Measurements from ENCODE around the gene DGAT2L6.
"Not testable (repeated sequence)": the region's sequence is repeated elsewhere in the genome, so short reads cannot be mapped to it uniquely, and the experiment has no call there.

Gene DGAT2L6

DNA sequence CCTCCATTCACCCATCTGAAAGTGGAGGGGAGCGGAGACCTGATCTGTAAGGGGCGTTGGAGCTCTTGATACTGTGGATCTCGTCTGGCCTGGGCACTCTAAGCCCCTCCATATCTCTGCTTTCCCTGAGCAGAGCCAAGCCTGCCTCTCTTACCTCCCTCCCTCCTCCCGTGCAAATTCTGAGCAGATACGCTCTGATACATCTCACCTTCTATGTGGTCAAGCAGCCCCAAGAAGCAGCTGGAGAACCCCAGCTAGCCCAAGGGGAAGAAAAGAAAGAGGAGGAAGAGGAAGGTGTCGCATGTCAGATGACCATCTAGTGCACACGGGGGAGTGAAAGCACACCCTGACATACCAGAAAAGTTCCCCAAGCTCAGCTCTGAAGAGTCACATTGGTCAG lies 1.9 kb upstream of the DGAT2L6 start:
- intact Hi-C loops (cut with DNase I), result no loop called here
- DNase-seq, result no peak

DNA sequence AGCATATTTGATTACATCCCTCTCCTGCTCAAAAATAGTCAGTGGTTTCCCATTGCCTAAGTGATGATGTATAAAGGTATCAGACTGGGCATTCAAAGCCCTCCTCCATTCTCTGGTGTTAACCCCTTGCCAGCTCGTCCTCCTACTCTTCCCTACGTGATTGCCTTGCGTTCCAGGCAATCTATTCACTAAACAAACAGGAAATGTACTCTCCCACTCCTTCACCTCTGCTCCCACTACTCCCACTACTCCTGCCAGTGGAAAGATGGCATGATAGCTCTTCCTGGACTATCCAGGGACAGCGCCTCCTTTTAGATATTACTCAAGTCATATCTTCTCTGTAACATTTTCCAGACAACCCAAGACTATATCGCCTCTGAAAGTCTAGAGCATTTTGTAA lies 5.8 kb downstream of the DGAT2L6 start:
- intact Hi-C loops (cut with DNase I), result no loop called here
- DNase-seq, result no peak

DNA sequence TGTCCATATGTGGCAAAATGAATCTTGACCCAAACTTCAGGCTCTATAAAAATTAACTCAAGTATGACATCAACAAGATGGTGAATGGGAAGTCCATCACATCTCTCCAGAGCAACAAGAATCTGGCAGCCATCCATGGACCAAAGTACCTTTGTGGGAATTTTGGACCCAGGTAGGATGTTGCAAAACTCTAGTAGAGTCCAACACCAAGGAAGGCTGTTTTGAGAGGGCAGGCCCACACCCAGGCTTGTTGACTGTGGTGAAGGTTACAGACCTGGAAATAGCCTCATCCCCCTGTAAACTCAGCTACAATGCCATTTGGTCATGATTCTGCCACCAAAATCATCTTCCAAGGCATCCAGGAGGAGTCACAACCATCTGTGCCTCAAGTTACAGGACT lies 12.9 kb downstream of the DGAT2L6 start:
- intact Hi-C loops (cut with DNase I), result no loop called here
- no peak for DNase-seq

DNA sequence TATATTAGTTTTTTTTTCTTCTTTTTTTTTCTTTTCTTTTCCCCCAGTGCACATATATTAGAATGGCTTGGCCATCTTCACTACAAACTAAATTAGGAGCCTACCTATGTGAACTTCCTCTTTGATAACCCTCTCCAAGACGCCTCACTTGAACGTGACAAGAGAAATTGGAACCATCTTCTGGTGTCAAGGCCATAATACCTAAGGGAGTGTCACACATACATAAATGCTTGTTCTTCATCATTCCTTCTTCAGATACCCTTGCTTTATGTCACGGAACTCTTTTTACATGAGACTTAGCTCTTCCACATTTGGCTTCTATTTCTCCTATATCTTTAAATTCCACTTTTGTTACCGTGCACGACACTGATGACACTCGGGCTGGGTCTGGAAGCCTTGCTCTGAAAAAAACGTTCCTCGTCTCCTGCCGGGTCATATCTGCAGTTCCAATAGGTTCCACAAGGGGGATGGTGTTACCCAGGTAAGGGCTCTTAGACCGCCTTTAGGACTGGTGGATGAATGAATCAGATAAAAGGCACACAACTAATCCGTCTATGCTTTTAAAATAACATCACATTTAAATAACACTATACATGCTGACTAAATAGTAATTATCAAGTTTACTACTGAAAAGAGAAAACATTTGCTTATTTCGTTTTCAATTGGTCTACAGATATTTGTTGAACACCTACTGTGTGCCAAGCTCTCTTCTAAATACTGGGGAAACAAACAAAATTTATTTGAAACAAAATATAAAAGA lies 19.9 kb downstream of the DGAT2L6 start:
- peak in 15 of 42 donors; percentile 1 to 56 (median 16) for DNase-seq
- intact Hi-C loops (cut with DNase I), result no loop called here

DNA sequence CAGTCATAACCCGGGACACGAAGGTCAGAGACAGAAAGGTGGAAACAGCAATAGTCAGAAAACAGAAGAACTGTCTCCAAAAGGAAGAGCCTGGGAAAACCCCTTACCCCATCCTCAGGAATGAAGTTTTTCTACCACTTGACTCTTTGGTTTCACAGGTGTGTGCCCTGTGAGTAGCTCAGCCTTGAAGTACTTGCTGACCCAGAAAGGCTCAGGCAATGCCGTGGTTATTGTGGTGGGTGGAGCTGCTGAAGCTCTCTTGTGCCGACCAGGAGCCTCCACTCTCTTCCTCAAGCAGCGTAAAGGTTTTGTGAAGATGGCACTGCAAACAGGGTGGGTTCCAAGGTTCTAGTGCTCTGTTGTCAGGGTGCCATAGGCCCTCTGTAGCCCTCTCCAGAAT lies 24.4 kb downstream of the DGAT2L6 start:
- intact Hi-C loops (cut with DNase I), result no loop called here
- no peak for DNase-seq

DNA sequence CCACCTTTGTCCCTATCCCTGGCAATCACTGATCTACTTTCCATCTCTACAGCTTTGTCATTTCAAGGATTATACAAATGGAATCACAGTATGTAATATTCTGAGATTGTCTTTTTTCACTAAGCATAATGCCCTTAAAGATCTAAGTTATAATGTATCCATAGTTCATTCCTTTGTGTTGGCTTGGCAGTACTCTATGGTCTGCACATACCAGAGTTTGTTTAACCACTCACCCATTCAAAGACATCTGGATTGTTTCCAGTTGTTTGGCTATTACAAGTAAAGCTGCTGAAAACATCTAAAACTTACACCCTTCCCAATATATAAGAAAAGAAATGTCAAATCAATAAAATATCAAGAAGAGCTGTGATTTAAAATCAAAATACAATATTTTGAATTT lies 31.2 kb downstream of the DGAT2L6 start:
- intact Hi-C loops (cut with DNase I), result no loop called here
- no peak for DNase-seq

DNA sequence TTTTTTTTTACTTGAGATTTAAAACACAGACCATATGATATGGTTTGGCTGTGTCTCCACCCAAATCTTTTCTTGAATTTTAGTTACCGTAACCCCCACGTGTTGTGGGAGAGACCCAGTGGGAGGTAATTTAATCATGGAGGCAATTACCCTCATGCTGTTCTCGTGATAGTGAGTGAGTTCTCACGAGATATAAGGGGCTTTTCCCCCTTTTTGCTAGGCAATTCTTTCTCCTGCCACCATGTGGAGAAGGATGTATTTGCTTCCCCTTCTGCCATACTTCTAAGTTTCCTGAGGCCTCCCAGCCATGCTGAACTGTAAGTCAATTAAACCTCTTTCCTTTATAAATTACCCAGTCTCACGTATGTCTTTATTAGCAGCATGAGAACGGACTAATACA lies 32.3 kb downstream of the DGAT2L6 start:
- DNase-seq; intact Hi-C loops (cut with DNase I): not testable (repeated sequence)

DNA sequence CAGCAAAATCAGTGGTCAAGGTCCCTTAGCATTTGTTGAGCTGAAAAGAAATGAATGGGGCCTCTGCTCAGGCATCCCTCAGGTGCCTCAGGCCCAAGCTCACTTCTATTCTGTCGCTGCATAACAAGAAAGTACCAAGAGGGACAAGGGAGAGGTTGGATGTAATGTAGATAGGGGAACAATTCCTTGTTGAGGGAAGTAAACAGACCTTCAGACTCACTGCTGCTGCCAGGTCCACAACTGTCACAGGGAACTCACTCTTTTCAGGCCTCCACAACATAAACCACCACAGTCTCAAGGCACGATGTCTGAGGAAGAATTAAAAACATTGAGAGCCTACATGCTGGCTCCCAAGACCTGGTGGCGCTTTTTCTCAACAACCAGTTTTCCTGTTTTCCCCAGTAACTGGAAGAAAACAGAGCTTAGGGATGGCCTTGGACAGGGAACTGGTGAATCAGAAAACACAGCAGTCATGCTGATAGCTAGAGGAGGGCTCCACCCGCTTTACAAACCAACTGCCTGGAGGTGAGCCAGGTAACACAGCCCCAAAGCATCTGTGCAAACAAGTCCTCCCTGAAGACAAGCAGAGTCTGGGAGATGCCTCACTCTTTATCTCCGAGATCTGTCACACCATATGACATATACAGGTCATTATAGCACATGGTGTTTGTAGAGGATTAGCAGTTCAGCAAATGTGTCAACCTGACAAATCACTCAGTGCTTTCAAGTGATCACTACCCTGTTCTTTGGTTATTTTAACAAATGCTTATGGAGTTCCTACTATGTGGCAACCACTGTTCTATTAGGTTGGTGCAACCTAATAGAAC lies 42.9 kb downstream of the DGAT2L6 start:
- DNase-seq, result no peak
- intact Hi-C loops (cut with DNase I), result no loop called here

DNA sequence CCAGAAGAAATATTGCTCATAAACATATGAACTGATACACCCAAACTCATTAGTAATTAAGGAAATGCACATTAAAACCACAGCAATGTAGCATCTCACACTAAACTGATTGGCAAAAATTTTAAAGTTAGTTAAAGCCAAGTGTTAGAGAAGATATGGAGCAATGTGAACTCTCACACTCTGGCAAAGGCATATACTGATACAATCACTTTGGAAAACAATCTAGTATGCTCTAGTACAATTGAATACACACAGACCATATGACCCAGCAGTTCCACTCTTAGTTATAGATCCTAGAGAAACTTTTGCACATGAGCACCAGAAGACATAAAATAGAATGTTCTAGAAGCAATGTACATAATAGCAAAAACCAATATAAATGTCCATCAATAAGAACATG lies 48.8 kb downstream of the DGAT2L6 start:
- DNase-seq, result no peak
- intact Hi-C loops (cut with DNase I), result no loop called here

DNA sequence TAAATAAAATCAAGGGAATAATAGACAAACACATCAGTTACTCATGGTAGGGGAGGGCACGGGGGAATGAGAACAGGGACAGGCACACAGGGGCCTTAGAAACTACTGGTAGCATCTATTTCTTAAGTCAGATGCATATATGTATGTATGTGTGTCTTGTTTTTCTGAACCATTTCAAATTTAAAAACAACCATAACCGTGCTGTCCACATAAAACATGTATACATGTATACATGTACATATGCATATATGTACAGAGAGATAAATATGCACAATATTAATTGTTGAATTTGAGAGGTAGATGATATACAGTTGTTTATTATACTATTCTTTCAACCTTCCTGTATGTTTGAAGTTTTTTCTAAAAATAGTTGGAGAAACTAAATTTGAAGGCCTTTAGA lies 49.4 kb downstream of the DGAT2L6 start:
- no peak for DNase-seq
- intact Hi-C loops (cut with DNase I), result no loop called here

DNA sequence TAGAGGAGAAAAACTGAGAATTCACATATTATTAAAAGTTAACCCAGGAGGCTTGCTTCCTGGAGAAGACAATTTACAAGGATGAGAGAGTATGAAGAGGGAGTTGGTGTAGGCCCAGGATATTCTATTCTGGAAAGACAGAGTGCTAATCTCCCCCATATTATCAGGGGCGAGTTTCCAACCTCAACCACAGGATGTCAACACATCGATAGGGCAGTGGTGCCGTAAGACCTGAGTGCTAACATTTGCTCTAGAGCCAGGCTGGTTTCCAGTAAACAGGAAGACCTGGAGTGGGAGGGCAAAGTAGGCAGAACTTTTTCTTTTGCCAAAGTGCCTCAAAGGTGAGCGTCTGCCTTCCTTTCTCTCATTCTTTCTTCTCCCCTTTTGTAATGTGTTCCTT lies 54.4 kb downstream of the DGAT2L6 start:
- DNase-seq, result no peak
- intact Hi-C loops (cut with DNase I), result no loop called here

DNA sequence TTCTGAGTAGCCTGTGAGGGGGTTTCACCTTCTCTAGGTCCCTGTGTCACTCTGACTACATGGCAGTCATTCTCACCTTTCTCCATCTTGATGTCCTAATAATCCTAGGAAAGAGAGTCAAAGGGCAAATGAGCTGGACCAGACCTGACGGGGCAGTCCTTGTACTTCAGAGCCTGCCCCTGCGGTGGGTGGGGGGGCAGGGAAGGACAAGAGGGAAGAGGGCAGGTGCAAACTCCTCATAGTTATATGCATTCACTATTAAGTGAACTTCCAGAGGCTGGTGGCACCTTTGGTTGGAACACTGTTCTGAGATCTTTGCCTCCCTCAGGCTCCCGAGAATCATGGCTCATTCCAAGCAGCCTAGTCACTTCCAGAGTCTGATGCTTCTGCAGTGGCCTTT lies 57.1 kb downstream of the DGAT2L6 start, which contains the start of gene AWAT1:
Gene AWAT1 (plus strand): TSS at position 301 of the 400 bp plus-strand sequence. CDS start 41 bp downstream, at position 342.
- intact Hi-C loops (cut with DNase I), result no loop called here
- DNase-seq, result no peak

DNA sequence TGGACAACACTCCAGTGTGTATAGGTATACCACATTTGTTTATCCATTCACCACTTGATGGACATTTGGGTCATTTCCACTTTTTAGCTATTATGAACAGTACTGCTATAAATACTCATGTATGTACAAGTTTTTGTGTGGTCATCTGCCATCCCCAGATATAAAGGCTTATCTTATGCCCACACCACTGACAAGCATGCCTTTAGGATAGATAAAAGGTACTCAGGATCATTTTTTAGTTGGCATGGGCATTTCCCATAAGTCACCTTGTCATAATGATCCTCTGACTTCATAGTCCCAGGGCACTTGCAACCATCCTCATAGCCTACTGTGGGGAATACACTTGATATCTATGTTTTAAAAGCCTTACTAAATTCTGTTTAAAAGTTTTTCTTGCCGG lies 63.5 kb downstream of the DGAT2L6 start:
- intact Hi-C loops (cut with DNase I), result no loop called here
- DNase-seq, result no peak

DNA sequence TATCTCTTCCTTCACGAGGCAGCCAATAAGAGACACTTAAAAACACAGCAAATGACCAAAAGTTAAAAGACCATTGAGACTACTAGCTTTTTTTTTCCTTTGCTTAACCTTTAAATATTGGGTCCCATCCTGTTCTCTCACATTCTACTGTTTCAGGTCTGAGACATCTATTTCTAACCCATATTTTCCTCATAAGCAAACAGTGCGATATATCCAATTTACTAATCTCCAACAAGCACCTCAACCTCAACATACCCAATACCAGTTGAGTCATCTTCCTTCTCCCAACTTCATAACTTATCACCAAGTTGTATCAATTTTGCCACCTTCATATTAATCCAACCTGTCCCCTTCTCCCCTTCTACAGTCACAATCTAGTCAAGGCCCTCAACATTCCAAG lies 64.2 kb downstream of the DGAT2L6 start:
- intact Hi-C loops (cut with DNase I), result no loop called here
- no peak for DNase-seq

DNA sequence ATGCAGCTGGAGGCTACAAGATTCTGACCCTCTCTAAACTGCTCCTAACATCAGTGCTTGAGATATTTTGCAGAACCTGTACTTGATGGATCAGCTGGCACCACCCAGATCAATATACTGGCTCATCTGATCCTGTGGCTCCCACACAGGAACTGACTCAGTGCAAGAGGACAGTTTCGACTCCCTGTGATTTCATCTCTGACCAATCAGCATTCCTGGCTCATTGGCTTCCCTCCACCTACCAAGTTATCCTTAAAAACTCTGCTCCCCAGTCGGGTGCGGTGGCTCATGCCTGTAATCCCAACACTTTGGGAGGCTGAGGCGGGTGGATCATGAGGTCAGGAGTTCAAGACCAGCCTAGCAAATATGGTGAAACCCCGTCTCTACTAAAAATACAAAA lies 66.3 kb downstream of the DGAT2L6 start:
- intact Hi-C loops (cut with DNase I); DNase-seq: not testable (repeated sequence)

DNA sequence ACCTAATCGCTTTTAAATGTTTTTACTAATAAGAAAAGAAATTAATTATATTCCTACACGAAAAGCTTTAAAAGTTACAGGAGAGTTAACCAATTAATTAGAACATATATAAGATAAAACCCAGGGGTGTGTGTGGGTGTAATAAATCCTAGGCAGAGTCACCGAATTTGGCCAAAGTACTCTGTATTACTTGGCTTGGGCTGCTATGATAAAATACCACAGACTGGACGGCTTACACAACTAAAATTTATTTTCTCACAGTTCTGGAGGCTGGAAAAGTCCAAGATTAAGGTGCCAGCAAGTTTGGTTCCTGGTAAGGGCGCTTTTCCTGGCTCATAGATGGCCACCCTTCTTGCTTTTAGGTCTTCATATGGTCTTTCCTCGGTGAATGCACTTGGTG lies 67.6 kb downstream of the DGAT2L6 start:
- intact Hi-C loops (cut with DNase I), result no loop called here
- no peak for DNase-seq

DNA sequence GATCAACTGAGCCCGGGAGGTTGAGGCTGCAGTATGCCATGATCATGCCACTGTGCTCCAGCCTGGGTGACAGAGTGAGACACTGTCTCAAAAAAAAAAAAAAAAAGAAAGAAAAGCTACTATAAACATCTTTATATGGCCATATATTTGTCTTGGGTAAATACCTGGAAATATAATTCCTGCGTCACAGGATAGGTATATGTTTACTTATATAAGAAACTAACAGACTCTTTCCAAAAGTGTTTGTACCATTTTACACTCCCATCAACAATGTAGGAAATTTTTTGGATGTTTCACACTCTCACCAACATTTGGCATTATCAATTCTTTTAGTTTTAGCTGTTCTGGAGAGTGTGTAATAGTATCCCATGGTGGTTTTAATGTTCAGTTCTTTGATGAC lies 70.0 kb downstream of the DGAT2L6 start:
- intact Hi-C loops (cut with DNase I), result no loop called here
- no peak for DNase-seq

DNA sequence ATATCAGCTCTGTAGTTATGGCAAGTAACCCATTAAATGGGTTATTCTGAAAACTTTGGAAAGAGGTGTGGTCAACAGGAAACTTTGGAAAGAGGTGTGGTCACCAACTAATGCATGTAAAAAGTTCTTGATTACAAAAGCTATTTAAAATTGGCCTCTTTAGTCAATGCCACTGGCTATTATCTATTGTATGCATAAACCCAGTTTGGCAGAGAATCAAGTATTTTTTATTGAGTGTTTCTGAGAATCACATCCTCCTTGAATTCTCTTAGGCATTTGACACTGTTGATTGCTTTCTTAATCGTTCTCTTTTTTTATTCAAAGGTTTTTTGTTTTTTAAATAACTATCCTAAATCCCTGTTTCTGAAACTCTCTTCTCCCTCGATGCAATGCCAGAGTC lies 75.2 kb downstream of the DGAT2L6 start:
- intact Hi-C loops (cut with DNase I), result no loop called here
- DNase-seq, result no peak

DNA sequence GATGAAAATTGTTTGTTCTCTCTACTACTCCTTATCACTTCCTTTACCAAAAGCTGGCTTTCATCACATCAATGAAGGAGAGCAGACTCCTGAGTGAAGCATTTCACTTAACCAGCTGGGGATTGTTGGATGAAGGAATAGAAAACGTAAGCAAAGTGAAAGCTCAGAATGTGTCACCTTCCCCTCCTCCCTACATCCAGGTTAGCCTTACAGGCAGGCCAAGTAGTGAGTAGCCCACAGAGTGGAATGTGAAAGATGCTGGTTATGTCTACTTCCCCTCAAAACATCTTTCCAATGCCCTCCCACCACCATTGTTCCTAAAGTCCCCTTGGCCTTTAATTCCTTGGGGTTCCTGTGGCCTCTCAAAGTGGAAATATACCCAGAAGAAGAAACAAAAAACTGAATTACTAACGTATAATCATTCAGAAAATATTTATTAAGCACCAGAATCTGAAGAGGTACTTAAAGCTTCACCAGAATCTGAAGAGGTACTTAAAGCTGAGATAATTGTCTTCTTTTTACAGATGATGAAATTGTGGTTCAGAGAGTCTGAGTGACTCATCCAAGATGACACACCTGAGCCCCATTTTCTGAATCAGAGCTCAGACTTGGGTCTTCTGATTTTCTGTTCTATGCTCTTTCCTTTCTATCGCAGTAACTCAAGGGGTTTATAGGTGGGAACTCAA lies 76.2 kb downstream of the DGAT2L6 start:
- intact Hi-C loops (cut with DNase I), result no loop called here
- no peak for DNase-seq

DNA sequence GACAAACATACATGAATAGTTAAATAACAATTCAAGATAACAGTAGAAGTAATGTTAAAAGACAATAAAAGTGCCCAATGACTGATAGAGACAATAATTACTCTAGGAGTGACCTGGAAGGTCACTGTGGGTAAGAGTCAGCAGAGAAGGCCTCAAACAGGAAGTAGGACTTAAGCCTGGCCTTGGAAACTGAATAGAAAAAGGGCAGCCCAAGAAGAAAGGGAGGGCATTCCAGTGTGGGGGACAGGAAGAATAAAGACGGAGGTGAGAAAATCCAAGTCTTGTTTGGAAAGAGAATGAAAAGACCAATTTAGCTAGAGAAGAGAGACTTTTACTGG lies 76.7 kb downstream of the DGAT2L6 start:
- intact Hi-C loops (cut with DNase I), result no loop called here
- DNase-seq, result no peak
